HCT116 (cell line): ENCODE measurements around the gene GLI3. TPM values are rescaled to one million over a fixed set of nuclear protein-coding genes. Genes with fewer than 3 reads are reported as not detected.

Experiments
- ATAC-seq: fragments of 200-7000 bp; cut with Tn5 transposase; 2 replicates; pipeline ENCODE4 v1.9.1; 2020; ENCODE audit warnings: mild to moderate bottlenecking, moderate library complexity
- BruUV-seq: library from RNA; stranded (reverse); fragments of 400-500 nt; replicated peaks from 2 replicates; lab custom pipeline; 2021; lab: Mats Ljungman, UMichigan
- CTCF ChIA-PET: fragments of 300-600 bp; sonication (Branson Sonifier 250); formaldehyde crosslinking; loops from one replicate; lab custom pipeline; 2021; ENCODE audit warnings: antibody characterized with exemption; lab: Charles Lee
- POLR2A ChIA-PET: fragments of 300-600, 350-600 bp; sonication (Branson Sonifier 250); formaldehyde crosslinking; loops from one replicate; lab custom pipeline; 2021; ENCODE audit warnings: antibody characterized with exemption; lab: Charles Lee
- RAD21 ChIA-PET, 2 experiments: fragments of 300-600 bp; sonication (Branson Sonifier 250); formaldehyde crosslinking; loops; one replicate each; lab custom pipeline; 2023; ENCODE audit warnings: low total read pairs in 2 of 2; ENCODE audit not compliant: uncharacterized antibody in 2 of 2, unreplicated experiment in 2 of 2, low non-redundant PET in 1 of 2; lab: Charles Lee
- DNase-seq: peaks from one replicate; pipeline ENCODE4 v3.0.0-alpha.2; 2010; ENCODE audit warnings: low read depth, low spot score
- H2AFZ ChIP-seq: fragments of 200-600 bp; shearing (Covaris generic), sonication (generic); 2 replicates; pipeline ENCODE4 v1.6.1; 2017; ENCODE audit warnings: low read depth, mixed run types, mixed read lengths, antibody characterized with exemption, low read length; ENCODE audit not compliant: poor library complexity, severe bottlenecking
- H3K27ac ChIP-seq: 2 replicates; pipeline ENCODE4 v1.5.1; 2012; ENCODE audit warnings: low read depth, low read length
- H3K27me3 ChIP-seq: fragments of 200-600 bp; sonication (generic); 2 replicates; pipeline ENCODE4 v1.6.1; 2016; ENCODE audit warnings: mixed run types, low read length, mixed read lengths; ENCODE audit not compliant: insufficient read depth
- H3K36me3 ChIP-seq, 2 experiments: fragments of 200-500 bp in 1 of 2; fragments of 200-600 bp in 1 of 2; sonication (Bioruptor generic) in 1 of 2; sonication (generic) in 1 of 2; 2 replicates each; pipeline versions ENCODE4 v1.5.1 to v1.6.1; 2014 to 2016; ENCODE audit warnings: low read length in 2 of 2, inconsistent platforms in 1 of 2, mixed read lengths in 1 of 2, mixed run types in 1 of 2; ENCODE audit not compliant: insufficient read depth in 2 of 2, control insufficient read depth in 1 of 2
- H3K4me1 ChIP-seq, 2 experiments: fragments of 200-600 bp in 1 of 2; sonication (generic) in 1 of 2; 2 replicates each; pipeline versions ENCODE4 v1.5.1 to v1.6.1; 2012 to 2017; ENCODE audit warnings: low read length in 2 of 2, inconsistent platforms in 1 of 2, mild to moderate bottlenecking in 1 of 2, mixed read lengths in 1 of 2, mixed run types in 1 of 2, moderate library complexity in 1 of 2; ENCODE audit not compliant: insufficient read depth in 2 of 2, control insufficient read depth in 1 of 2
- H3K4me2 ChIP-seq: fragments of 200-600 bp; sonication (generic); 2 replicates; pipeline ENCODE4 v1.6.1; 2017; ENCODE audit warnings: mixed run types, low read length, mixed read lengths
- H3K4me3 ChIP-seq, 2 experiments: fragments of 200-600 bp in 1 of 2; sonication (generic) in 1 of 2; replicated peaks in 1 of 2; 2 replicates each; pipeline ENCODE4 v1.5.1; 2011 to 2016; ENCODE audit warnings: low read length in 2 of 2, control low read depth in 1 of 2, low read depth in 1 of 2, mild to moderate bottlenecking in 1 of 2, mixed read lengths in 1 of 2, mixed run types in 1 of 2
- H3K79me2 ChIP-seq: fragments of 200-600 bp; sonication (generic); 2 replicates; pipeline ENCODE4 v1.6.1; 2017; ENCODE audit warnings: mild to moderate bottlenecking, mixed run types, low read length, moderate library complexity, mixed read lengths; ENCODE audit not compliant: insufficient read depth
- H3K9ac ChIP-seq: fragments of 200-600 bp; sonication (generic); 2 replicates; pipeline ENCODE4 v1.6.1; 2016; ENCODE audit warnings: low read length, mixed read lengths
- H3K9me2 ChIP-seq: fragments of 200-600 bp; sonication (generic), shearing (Covaris generic); 2 replicates; pipeline ENCODE4 v1.6.1; 2017; ENCODE audit warnings: mixed run types, mild to moderate bottlenecking, moderate library complexity; ENCODE audit not compliant: insufficient read depth
- H3K9me3 ChIP-seq, 2 experiments: fragments of 200-500 bp in 1 of 2; fragments of 200-600 bp in 1 of 2; sonication (Bioruptor generic) in 1 of 2; sonication (generic) in 1 of 2; 2 replicates each; pipeline ENCODE4 v1.6.1; 2014 to 2017; ENCODE audit warnings: low read length in 2 of 2, mixed read lengths in 2 of 2, inconsistent platforms in 1 of 2, low read depth in 1 of 2, mild to moderate bottlenecking in 1 of 2, mixed run types in 1 of 2, moderate library complexity in 1 of 2; ENCODE audit not compliant: control insufficient read depth in 1 of 2, insufficient read depth in 1 of 2
- H4K20me1 ChIP-seq: fragments of 200-600 bp; sonication (generic), shearing (Covaris generic); 2 replicates; pipeline ENCODE4 v1.6.1; 2017; ENCODE audit warnings: mixed run types, mild to moderate bottlenecking, moderate library complexity; ENCODE audit not compliant: insufficient read depth
- CEBPB ChIP-seq: IDR thresholded peaks from 2 replicates; pipeline ENCODE4 v1.6.1; 2012; ENCODE audit warnings: low read depth
- EZH2phosphoT487 ChIP-seq: fragments of 200-600 bp; IDR thresholded peaks from 2 replicates; pipeline ENCODE4 v1.6.1; 2018; ENCODE audit warnings: antibody characterized with exemption, borderline replicate concordance
- FOSL1 ChIP-seq: IDR thresholded peaks from 2 replicates; pipeline ENCODE4 v1.6.1; 2012; ENCODE audit warnings: low read depth
- JUND ChIP-seq: IDR thresholded peaks from 2 replicates; pipeline ENCODE4 v1.6.1; 2012
- POLR2A ChIP-seq: IDR thresholded peaks from 2 replicates; pipeline ENCODE4 v1.7.0; 2011; ENCODE audit warnings: borderline replicate concordance; ENCODE audit not compliant: insufficient read depth, insufficient read length; ENCODE audit errors: extremely low read depth
- RAD21 ChIP-seq: IDR thresholded peaks from 2 replicates; pipeline ENCODE4 v1.6.1; 2012; ENCODE audit warnings: low read depth, mild to moderate bottlenecking
- SRF ChIP-seq: IDR thresholded peaks from 2 replicates; pipeline ENCODE4 v1.6.1; 2012; ENCODE audit warnings: low read depth
- ZFX ChIP-seq: fragments of 450-650 bp; IDR thresholded peaks from 2 replicates; pipeline ENCODE4 v1.6.1; 2017
- intact Hi-C: fragments of 100-400 bp; cut with micrococcal nuclease; formaldehyde crosslinking; loops from 2 replicates; pipeline ENCODE4 v1.10.0; 2022
- total RNA-seq: library from RNA; stranded (reverse); gene quantifications from one replicate; pipeline ENCODE4 v1.2.1, GENCODE V29; 2021; ENCODE audit not compliant: unreplicated experiment
- TF ChIP-seq, protein P1 (sequence below): IDR thresholded peaks from 2 replicates; pipeline ENCODE4 v1.6.1; 2011; ENCODE audit warnings: mild to moderate bottlenecking, low read length, moderate library complexity; ENCODE audit not compliant: insufficient replicate concordance; ENCODE audit errors: extremely low read depth

The GLI3 gene
- total RNA-seq, 1 experiment from 2014 or later, result 0.07 TPM

DNA sequence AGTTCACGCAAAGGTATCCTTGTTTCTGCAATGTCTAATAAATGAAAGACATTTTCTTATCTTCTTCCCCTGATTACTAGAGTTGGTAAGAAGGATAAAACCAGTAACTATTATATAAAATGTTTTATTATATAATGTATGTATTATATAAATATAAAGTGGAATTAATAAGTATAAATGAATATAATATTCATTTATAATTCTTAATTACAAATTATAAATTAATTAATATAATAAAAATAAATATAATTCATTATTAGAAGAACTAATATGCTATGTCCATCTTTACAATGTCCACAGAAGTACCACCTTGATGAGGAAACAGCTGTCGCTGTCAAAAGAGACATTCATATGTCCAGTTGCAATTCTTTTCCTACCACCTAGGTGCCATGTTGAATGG is 177.7 kb downstream of the GLI3 start:
- intact Hi-C loops, result no loop called here
- no peaks in the 10 kb centered on the region; a peak in 1 of 4 replicates for H3K9me3 ChIP-seq
- BruUV-seq, result no TSS peak
- no peak overlapping the region for H3K27ac ChIP-seq
- H4K20me1 ChIP-seq, result no peaks in the 10 kb centered on the region
- no peak overlapping the region for H3K9ac ChIP-seq
- no peaks in the 10 kb centered on the region for H3K4me1 ChIP-seq
- ATAC-seq (no peak), DNase-seq (no peak)
- H2AFZ ChIP-seq, result no peak overlapping the region
- RAD21 ChIA-PET, result no interaction called here
- H3K36me3 ChIP-seq, result no peaks in the 10 kb centered on the region
- no peaks in the 10 kb centered on the region for H3K79me2 ChIP-seq
- H3K27me3 ChIP-seq, result no peaks in the 10 kb centered on the region
- TF ChIP-seq JUND (no peak), CEBPB (no peak), SRF (no peak)
- TF ChIP-seq, protein P1, sequence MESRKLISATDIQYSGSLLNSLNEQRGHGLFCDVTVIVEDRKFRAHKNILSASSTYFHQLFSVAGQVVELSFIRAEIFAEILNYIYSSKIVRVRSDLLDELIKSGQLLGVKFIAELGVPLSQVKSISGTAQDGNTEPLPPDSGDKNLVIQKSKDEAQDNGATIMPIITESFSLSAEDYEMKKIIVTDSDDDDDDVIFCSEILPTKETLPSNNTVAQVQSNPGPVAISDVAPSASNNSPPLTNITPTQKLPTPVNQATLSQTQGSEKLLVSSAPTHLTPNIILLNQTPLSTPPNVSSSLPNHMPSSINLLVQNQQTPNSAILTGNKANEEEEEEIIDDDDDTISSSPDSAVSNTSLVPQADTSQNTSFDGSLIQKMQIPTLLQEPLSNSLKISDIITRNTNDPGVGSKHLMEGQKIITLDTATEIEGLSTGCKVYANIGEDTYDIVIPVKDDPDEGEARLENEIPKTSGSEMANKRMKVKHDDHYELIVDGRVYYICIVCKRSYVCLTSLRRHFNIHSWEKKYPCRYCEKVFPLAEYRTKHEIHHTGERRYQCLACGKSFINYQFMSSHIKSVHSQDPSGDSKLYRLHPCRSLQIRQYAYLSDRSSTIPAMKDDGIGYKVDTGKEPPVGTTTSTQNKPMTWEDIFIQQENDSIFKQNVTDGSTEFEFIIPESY, result no peak
- H3K4me3 ChIP-seq, result no peak overlapping the region
- no peak overlapping the region for H3K4me2 ChIP-seq
- CTCF ChIA-PET, result no interaction called here
- POLR2A ChIA-PET, result no interaction called here
- no peaks in the 10 kb centered on the region for H3K9me2 ChIP-seq

DNA sequence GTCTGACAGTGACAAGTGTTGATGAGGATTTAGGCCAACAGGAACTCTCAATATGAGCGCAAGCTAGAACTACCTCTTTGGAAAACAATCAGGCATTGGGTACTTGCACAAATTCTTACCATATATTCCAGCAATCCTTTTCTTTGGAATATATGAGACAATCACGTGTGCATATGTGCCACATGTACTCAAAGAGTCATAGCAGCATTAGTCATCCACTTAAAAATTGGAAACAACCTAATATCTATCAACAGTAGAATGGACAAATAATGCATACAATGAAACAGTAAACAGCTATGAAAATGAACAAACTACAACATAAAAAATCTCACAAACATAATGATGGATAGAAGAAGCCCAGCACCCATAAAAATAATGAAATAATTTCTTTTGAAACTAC is 179.7 kb downstream of the GLI3 start:
- Histone ChIP-seq H4K20me1 (no peaks in the 10 kb centered on the region), H3K4me1 (no peaks in the 10 kb centered on the region), H3K36me3 (no peaks in the 10 kb centered on the region), H3K27me3 (no peaks in the 10 kb centered on the region), H2AFZ (no peak overlapping the region), H3K4me2 (no peak overlapping the region), H3K9ac (no peak overlapping the region), H3K9me2 (no peaks in the 10 kb centered on the region), H3K27ac (no peak overlapping the region), H3K79me2 (no peaks in the 10 kb centered on the region), H3K4me3 (no peak overlapping the region), H3K9me3 (no peaks in the 10 kb centered on the region; a peak in 1 of 4 replicates)
- POLR2A ChIA-PET, result no interaction called here
- ATAC-seq (no peak), DNase-seq (no peak)
- TF ChIP-seq RAD21 (no peak), ZFX (no peak), FOSL1 (no peak), POLR2A (no peak), CEBPB (no peak), SRF (no peak), EZH2phosphoT487 (no peak)
- RAD21 ChIA-PET, result no interaction called here
- intact Hi-C loops, result no loop called here
- CTCF ChIA-PET, result no interaction called here
- BruUV-seq, result no TSS peak
